Measurements from ENCODE around the gene CRNKL1. TPM values are rescaled to one million over a fixed set of nuclear protein-coding genes. Genes with fewer than 3 reads are reported as not detected.

The CRNKL1 gene
- polyA plus RNA-seq, 1 of the 3 experiments (the other 2 are of a cell fraction) = 7.6 TPM

DNA sequence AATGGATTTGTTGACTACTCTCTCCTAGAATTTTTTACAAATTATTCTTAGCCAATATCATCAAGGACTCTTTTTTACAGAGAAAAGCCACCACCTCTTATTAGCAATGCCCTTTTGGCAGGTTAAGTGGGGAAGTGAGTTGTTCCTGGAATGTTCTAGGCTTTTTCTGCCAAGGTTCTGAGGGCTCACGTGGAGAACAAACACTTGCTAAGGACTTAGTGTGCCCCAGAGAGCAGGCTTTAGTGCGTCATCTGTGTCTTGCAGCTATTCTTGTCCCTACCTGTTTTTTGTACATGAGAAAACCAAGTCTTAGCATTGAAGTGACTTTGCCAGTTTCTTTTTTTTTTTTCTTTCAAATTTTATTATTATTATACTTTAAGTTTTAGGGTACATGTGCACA, 33.5 kb upstream of the CRNKL1 start:
- H3K36me3 ChIP-seq (replicated peaks in 1 of 2; ENCODE audit: control insufficient read depth in 1 of 2, insufficient read depth in 2 of 2, low read length in 1 of 2) = no peaks in the 10 kb centered on the region
- H3F3A ChIP-seq (replicated peaks; ENCODE audit: insufficient read depth) = no peaks in the 10 kb centered on the region
- no peak overlapping the region for H3K4me3 ChIP-seq (ENCODE audit: low read depth in 2 of 2, low read length in 1 of 2)
- no peak overlapping the region for H3K4me2 ChIP-seq
- ChIA-PET POLR2A (no interaction called here), CTCF (interaction anchor here (0.6 to 4.3 kb wide), 5 partner anchors 147 to 509 kb away, joined by 3 to 77 read pairs (median 12); no protein-coding TSS in a partner anchor)
- WGBS (ENCODE audit: low lambda C conversion rate) = 13% methylated on average over 2 of the region's 2 CpGs
- no peak for DNase-seq
- H3K9me2 ChIP-seq = no peaks in the 10 kb centered on the region
- no peaks in the 10 kb centered on the region for H4K20me1 ChIP-seq (ENCODE audit: insufficient read depth)
- no peak for TF ChIP-seq CTCF (IDR thresholded peaks at IDR 0.05)
- TF ChIP-seq REST (IDR thresholded peaks at IDR 0.05; ENCODE audit: low read depth, low read length) = no peak
- no peak for TF ChIP-seq CHD2 (IDR thresholded peaks at IDR 0.05; ENCODE audit: low read length, partially characterized antibody)
- no peak for TF ChIP-seq TEAD4 (IDR thresholded peaks at IDR 0.05; ENCODE audit: borderline replicate concordance, insufficient read depth)
- TF ChIP-seq FOXJ3 (CRISPR knock-in tag; IDR thresholded peaks at IDR 0.05) = no peak
- TF ChIP-seq ZBTB33 (IDR thresholded peaks at IDR 0.05; ENCODE audit: borderline replicate concordance, low read depth) = no peak
- no peak for TF ChIP-seq RAD21 (IDR thresholded peaks at IDR 0.05; ENCODE audit: low read length)
- no peak for TF ChIP-seq SIN3A (IDR thresholded peaks at IDR 0.05; ENCODE audit: borderline replicate concordance, low read depth, low read length)
- TF ChIP-seq FOXM1 (IDR thresholded peaks at IDR 0.05; ENCODE audit: low read depth) = no peak
- TF ChIP-seq EP300 (IDR thresholded peaks at IDR 0.05; ENCODE audit: borderline replicate concordance in 1 of 2, low read depth in 1 of 2, low read length in 1 of 2) = no peak
- no peak overlapping the region for H2AFZ ChIP-seq (ENCODE audit: low read depth)
- H3K27me3 ChIP-seq (ENCODE audit: insufficient read depth) = no peaks in the 10 kb centered on the region; the same call in 1 of the 2 replicates
- no peaks in the 10 kb centered on the region for H3K79me2 ChIP-seq (ENCODE audit: insufficient read depth)
- H3K9me3 ChIP-seq = no peaks in the 10 kb centered on the region
- H3K4me1 ChIP-seq (ENCODE audit: control insufficient read depth in 1 of 2, insufficient read depth in 2 of 2, low read depth in 1 of 2, low read length in 1 of 2) = no peaks in the 10 kb centered on the region; a peak in 2 of 4 replicates
- no peak overlapping the region for H3K27ac ChIP-seq (ENCODE audit: low read depth in 2 of 2, low read length in 1 of 2)
- H3K9ac ChIP-seq = no peak overlapping the region

All from SK-N-SH (cell line).